ENCODE measurements around the gene STK10.
A peak's percentile ranks its signal among the peaks of the same experiment; 100 is the strongest.

The STK10 gene

GRCh38 chr5:172079876-172080275 is 108.1 kb downstream of the STK10 start:
- DNase-seq: no peak
- in situ Hi-C loops (cut with HindIII; ENCODE audit: low pct_ligation_motif_present, low pct_unique_long_range_greater_than_20kb, low sequenced_read_pairs): no loop called here

GRCh38 chr5:172078726-172079345 is 109.2 kb downstream of the STK10 start:
- in situ Hi-C loops (cut with HindIII; ENCODE audit: low pct_ligation_motif_present, low pct_unique_long_range_greater_than_20kb, low sequenced_read_pairs): no loop called here
- DNase-seq: no peak

- in situ Hi-C loops (cut with HindIII; ENCODE audit: low pct_ligation_motif_present, low pct_unique_long_range_greater_than_20kb, low sequenced_read_pairs): no loop called here
- DNase-seq: no peak
These were observed 110.2 kb downstream of the STK10 start for GRCh38 chr5:172077664-172078425.

- in situ Hi-C loops (cut with HindIII; ENCODE audit: low pct_ligation_motif_present, low pct_unique_long_range_greater_than_20kb, low sequenced_read_pairs): no loop called here
- no peak for DNase-seq
These were observed 111.2 kb downstream of the STK10 start for GRCh38 chr5:172076761-172077244.

- no peak for DNase-seq
- in situ Hi-C loops (cut with HindIII; ENCODE audit: low pct_ligation_motif_present, low pct_unique_long_range_greater_than_20kb, low sequenced_read_pairs): no loop called here
These were observed 112.4 kb downstream of the STK10 start for GRCh38 chr5:172075656-172076055.

- DNase-seq: no peak
- in situ Hi-C loops (cut with HindIII; ENCODE audit: low pct_ligation_motif_present, low pct_unique_long_range_greater_than_20kb, low sequenced_read_pairs): no loop called here
These were observed 113.1 kb downstream of the STK10 start for GRCh38 chr5:172074896-172075295.

GRCh38 chr5:172071309-172071875 is 116.6 kb downstream of the STK10 start:
- no peak for DNase-seq
- in situ Hi-C loops (cut with HindIII; ENCODE audit: low pct_ligation_motif_present, low pct_unique_long_range_greater_than_20kb, low sequenced_read_pairs): no loop called here

GRCh38 chr5:172065431-172066065 is 122.5 kb downstream of the STK10 start:
- DNase-seq: no peak

GRCh38 chr5:172064766-172065165 is 123.3 kb downstream of the STK10 start:
- in situ Hi-C loops (cut with HindIII; ENCODE audit: low pct_ligation_motif_present, low pct_unique_long_range_greater_than_20kb, low sequenced_read_pairs): no loop called here

More at GRCh38 chr5:172065431-172066065, 122.5 kb downstream of the STK10 start:
- in situ Hi-C loops (cut with HindIII; ENCODE audit: low pct_ligation_motif_present, low pct_unique_long_range_greater_than_20kb, low sequenced_read_pairs): no loop called here

GRCh38 chr5:172064358-172064757 is 123.7 kb downstream of the STK10 start:
- no peak for DNase-seq
- in situ Hi-C loops (cut with HindIII; ENCODE audit: low pct_ligation_motif_present, low pct_unique_long_range_greater_than_20kb, low sequenced_read_pairs): no loop called here

More at GRCh38 chr5:172064766-172065165, 123.3 kb downstream of the STK10 start:
- DNase-seq: no peak

- DNase-seq: no peak
- in situ Hi-C loops (cut with HindIII; ENCODE audit: low pct_ligation_motif_present, low pct_unique_long_range_greater_than_20kb, low sequenced_read_pairs): no loop called here
These were observed 124.4 kb downstream of the STK10 start for GRCh38 chr5:172063463-172064235.

GRCh38 chr5:172059661-172060100 is 128.3 kb downstream of the STK10 start:
- in situ Hi-C loops (cut with HindIII; ENCODE audit: low pct_ligation_motif_present, low pct_unique_long_range_greater_than_20kb, low sequenced_read_pairs): no loop called here
- DNase-seq: peak; percentile 7

- in situ Hi-C loops (cut with HindIII; ENCODE audit: low pct_ligation_motif_present, low pct_unique_long_range_greater_than_20kb, low sequenced_read_pairs): no loop called here
- DNase-seq: no peak
These were observed 129.9 kb downstream of the STK10 start for GRCh38 chr5:172058088-172058487.

GRCh38 chr5:172055996-172056395 is 132.0 kb downstream of the STK10 start:
- no peak for DNase-seq
- in situ Hi-C loops (cut with HindIII; ENCODE audit: low pct_ligation_motif_present, low pct_unique_long_range_greater_than_20kb, low sequenced_read_pairs): no loop called here

GRCh38 chr5:172055421-172055820 is 132.6 kb downstream of the STK10 start:
- in situ Hi-C loops (cut with HindIII; ENCODE audit: low pct_ligation_motif_present, low pct_unique_long_range_greater_than_20kb, low sequenced_read_pairs): no loop called here
- DNase-seq: no peak

- DNase-seq: no peak
- in situ Hi-C loops (cut with HindIII; ENCODE audit: low pct_ligation_motif_present, low pct_unique_long_range_greater_than_20kb, low sequenced_read_pairs): no loop called here
These were observed 133.3 kb downstream of the STK10 start for GRCh38 chr5:172054611-172055153.

GRCh38 chr5:172052450-172053236 is 135.4 kb downstream of the STK10 start:
- in situ Hi-C loops (cut with HindIII; ENCODE audit: low pct_ligation_motif_present, low pct_unique_long_range_greater_than_20kb, low sequenced_read_pairs): no loop called here
- DNase-seq: peak; percentile 39
